ENCODE measurements around the gene IL12B. TPM values are rescaled to one million over a fixed set of nuclear protein-coding genes. Genes with fewer than 3 reads are reported as not detected.

The IL12B gene
- total RNA-seq, 1 experiment from 2014 or later: not detected

DNA sequence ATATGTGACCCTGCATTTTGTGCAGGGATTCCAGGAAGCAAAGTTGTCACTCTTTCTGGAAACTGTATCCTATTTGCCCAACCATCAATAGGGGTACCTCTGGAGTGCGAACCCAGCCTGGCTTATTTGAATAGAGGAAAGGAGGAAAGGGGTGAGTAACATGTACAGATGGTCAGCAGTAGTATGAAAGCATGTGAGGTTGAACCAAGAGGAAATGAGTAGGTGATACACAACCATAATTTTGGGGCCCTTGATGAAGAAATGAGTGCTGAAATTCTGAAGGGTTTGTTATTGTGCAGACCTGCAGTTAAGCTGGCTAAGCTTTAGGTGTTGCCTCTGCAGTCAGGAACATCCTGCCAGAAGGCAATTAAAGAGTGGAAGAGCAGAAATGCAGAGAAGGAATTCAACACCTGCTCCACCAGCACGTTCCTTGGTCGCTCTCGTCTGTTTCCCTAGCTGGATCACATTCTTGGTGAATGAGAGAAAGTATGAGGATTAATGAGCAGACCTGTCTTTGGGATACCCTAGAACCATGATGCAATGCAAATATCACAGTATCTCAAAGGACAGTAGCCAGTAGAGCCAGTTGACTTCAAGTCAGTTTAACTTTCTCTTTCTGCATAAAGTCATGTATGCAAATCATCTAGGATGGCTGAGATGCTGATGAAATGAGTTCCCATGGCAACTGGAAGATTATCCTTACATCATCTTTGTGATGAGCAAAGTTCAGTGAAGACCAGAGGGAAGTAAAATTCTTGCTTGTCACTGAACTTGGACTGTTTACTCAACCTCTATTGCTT lies 13.2 kb upstream of the IL12B start:
- intact Hi-C loops (cut with micrococcal nuclease; ENCODE audit: unreplicated experiment): loop anchor here (5.0 kb wide), 2 partner anchors 56 to 564 kb away; no protein-coding TSS in a partner anchor
- CTCF ChIA-PET: no interaction called here
- peaks cover 22% of the 10 kb centered on the region for H3K4me1 ChIP-seq (replicated peaks; ENCODE audit: insufficient read depth)

DNA sequence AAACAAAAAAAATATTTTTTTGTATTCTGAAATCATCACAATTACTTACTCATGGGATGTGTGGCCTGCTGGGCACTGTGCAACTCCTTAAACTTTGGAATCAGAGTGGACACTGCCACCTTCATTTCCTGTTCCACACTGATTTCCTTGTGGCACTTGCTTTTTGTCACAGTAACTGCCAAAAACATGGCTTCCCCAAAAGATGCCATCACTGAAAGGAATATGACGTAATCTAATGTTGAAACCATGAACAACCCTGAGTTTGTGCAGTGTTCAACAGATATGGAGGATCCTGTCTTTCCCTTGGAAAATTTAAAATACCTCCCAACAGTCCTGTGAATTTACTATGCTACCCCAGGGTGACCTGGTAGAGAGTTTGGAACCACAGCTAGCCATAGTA lies 12.6 kb upstream of the IL12B start:
- no TSS peak for BruUV-seq (replicated peaks)
- Histone ChIP-seq H3K79me2 (ENCODE audit: low read depth) (no peaks in the 10 kb centered on the region), H3K27me3 (ENCODE audit: insufficient read depth, low read depth) (peaks cover 30% of the 10 kb centered on the region), H3K9me3 (ENCODE audit: insufficient read depth, low read depth) (peaks cover 10% of the 10 kb centered on the region), H3K4me3 (no peak overlapping the region), H3K4me1 (replicated peaks; ENCODE audit: insufficient read depth) (peaks cover 28% of the 10 kb centered on the region), H3F3A (ENCODE audit: insufficient read depth, low read depth) (peaks cover 28% of the 10 kb centered on the region), H3K36me3 (ENCODE audit: low read depth) (no peaks in the 10 kb centered on the region), H2AFZ (no peak overlapping the region), H4K20me1 (ENCODE audit: insufficient read depth) (no peaks in the 10 kb centered on the region), H3K9me2 (ENCODE audit: insufficient read depth) (no peaks in the 10 kb centered on the region), H3K4me2 (no peak overlapping the region), H3K27ac (no peak overlapping the region)
- TF ChIP-seq EZH2 (IDR thresholded peaks at IDR 0.05; ENCODE audit: low read depth): no peak
- TF ChIP-seq, protein P1, sequence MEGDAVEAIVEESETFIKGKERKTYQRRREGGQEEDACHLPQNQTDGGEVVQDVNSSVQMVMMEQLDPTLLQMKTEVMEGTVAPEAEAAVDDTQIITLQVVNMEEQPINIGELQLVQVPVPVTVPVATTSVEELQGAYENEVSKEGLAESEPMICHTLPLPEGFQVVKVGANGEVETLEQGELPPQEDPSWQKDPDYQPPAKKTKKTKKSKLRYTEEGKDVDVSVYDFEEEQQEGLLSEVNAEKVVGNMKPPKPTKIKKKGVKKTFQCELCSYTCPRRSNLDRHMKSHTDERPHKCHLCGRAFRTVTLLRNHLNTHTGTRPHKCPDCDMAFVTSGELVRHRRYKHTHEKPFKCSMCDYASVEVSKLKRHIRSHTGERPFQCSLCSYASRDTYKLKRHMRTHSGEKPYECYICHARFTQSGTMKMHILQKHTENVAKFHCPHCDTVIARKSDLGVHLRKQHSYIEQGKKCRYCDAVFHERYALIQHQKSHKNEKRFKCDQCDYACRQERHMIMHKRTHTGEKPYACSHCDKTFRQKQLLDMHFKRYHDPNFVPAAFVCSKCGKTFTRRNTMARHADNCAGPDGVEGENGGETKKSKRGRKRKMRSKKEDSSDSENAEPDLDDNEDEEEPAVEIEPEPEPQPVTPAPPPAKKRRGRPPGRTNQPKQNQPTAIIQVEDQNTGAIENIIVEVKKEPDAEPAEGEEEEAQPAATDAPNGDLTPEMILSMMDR (conservative IDR thresholded peaks at IDR 0.05): no peak
- POLR2A ChIA-PET (ENCODE audit: unreplicated experiment): interaction anchor here (0.7 kb wide), 1 partner anchor 76 kb away, joined by 4 read pairs; no protein-coding TSS in a partner anchor
- CTCF ChIA-PET: no interaction called here
- no peak for DNase-seq
- intact Hi-C loops (cut with micrococcal nuclease; ENCODE audit: unreplicated experiment): loop anchor here (5.0 kb wide), 2 partner anchors 56 to 564 kb away; no protein-coding TSS in a partner anchor

More for the DNA sequence above, 13.2 kb upstream of the IL12B start:
- H2AFZ ChIP-seq: no peak overlapping the region
- H3K4me2 ChIP-seq: no peak overlapping the region
- no peak overlapping the region for H3K27ac ChIP-seq
- BruUV-seq (replicated peaks): no TSS peak
- peaks cover 10% of the 10 kb centered on the region for H3K9me3 ChIP-seq (ENCODE audit: insufficient read depth, low read depth)
- no peaks in the 10 kb centered on the region for H3K79me2 ChIP-seq (ENCODE audit: low read depth)
- no peak for TF ChIP-seq EZH2 (IDR thresholded peaks at IDR 0.05; ENCODE audit: low read depth)
- TF ChIP-seq, protein P1 (conservative IDR thresholded peaks at IDR 0.05): no peak
- no peak overlapping the region for H3K4me3 ChIP-seq
- H3F3A ChIP-seq (ENCODE audit: insufficient read depth, low read depth): peaks cover 28% of the 10 kb centered on the region
- H3K36me3 ChIP-seq (ENCODE audit: low read depth): no peaks in the 10 kb centered on the region
- POLR2A ChIA-PET (ENCODE audit: unreplicated experiment): interaction anchor here (0.7 kb wide), 1 partner anchor 77 kb away, joined by 4 read pairs; no protein-coding TSS in a partner anchor
- H4K20me1 ChIP-seq (ENCODE audit: insufficient read depth): no peaks in the 10 kb centered on the region
- H3K27me3 ChIP-seq (ENCODE audit: insufficient read depth, low read depth): peaks cover 30% of the 10 kb centered on the region
- H3K9me2 ChIP-seq (ENCODE audit: insufficient read depth): no peaks in the 10 kb centered on the region
- DNase-seq: peak; percentile 32 to 56

DNA sequence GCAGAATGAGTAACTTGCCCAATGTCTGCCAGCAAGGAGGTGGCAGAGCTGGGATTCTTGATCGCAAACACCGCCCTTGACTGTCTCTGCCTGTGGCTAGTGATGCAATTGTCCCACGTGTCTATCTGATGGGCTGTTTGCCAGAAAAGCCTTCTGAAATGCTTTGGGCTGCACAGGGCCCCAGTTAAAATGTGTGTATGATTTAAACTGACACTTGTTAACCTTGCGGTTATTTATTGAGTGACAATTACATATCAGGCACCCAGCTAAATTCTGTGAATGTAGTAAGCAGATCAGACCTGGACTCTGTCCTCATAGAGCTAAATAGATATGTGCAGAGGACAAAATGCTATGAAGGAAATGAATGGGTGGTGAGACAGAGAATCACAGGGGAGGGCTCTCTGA lies 11.6 kb upstream of the IL12B start:
- Histone ChIP-seq H3K9me2 (ENCODE audit: insufficient read depth) (no peaks in the 10 kb centered on the region), H3K4me1 (replicated peaks; ENCODE audit: insufficient read depth) (peaks cover 37% of the 10 kb centered on the region), H3K27me3 (ENCODE audit: insufficient read depth, low read depth) (peaks cover 25% of the 10 kb centered on the region), H2AFZ (no peak overlapping the region), H4K20me1 (ENCODE audit: insufficient read depth) (no peaks in the 10 kb centered on the region), H3K79me2 (ENCODE audit: low read depth) (no peaks in the 10 kb centered on the region), H3K4me3 (no peak overlapping the region), H3F3A (ENCODE audit: insufficient read depth, low read depth) (peaks cover 32% of the 10 kb centered on the region), H3K27ac (no peak overlapping the region), H3K9me3 (ENCODE audit: insufficient read depth, low read depth) (peaks cover 10% of the 10 kb centered on the region), H3K36me3 (ENCODE audit: low read depth) (no peaks in the 10 kb centered on the region), H3K4me2 (peak overlapping the region; percentile 33)
- peak; percentile 83 to 88 for DNase-seq
- BruUV-seq (replicated peaks): no TSS peak
- CTCF ChIA-PET: no interaction called here
- intact Hi-C loops (cut with micrococcal nuclease; ENCODE audit: unreplicated experiment): loop anchor here (5.0 kb wide), 2 partner anchors 55 to 565 kb away; no protein-coding TSS in a partner anchor
- TF ChIP-seq, protein P1 (conservative IDR thresholded peaks at IDR 0.05): no peak
- no peak for TF ChIP-seq EZH2 (IDR thresholded peaks at IDR 0.05; ENCODE audit: low read depth)
- POLR2A ChIA-PET (ENCODE audit: unreplicated experiment): interaction anchor here (0.5 kb wide), 1 partner anchor 571 kb away, joined by 4 read pairs; no protein-coding TSS in a partner anchor

Data from PC-9 (cell line).